ENCODE results near the gene RNF183. TPM values are rescaled to one million over a fixed set of nuclear protein-coding genes. Genes with fewer than 3 reads are reported as not detected.

RNF183 gene
- total and polyA plus RNA-seq, 9 of the 15 experiments (the other 6 are each of a cell fraction or from before 2014, with no cell fraction given) = 0.04 to 2.0 (median 0.16) TPM; not detected in 5

- WGBS (ENCODE audit: insufficient coverage, low coverage, missing lambda C conversion rate) = 10% methylated on average over 6 of the region's 6 CpGs
- Histone ChIP-seq H3K36me3 (ENCODE audit: control insufficient read depth, insufficient read depth, low read length) (no peaks in the 10 kb centered on the region), H2AFZ (ENCODE audit: low read depth, low read length) (no peak overlapping the region), H3K79me2 (ENCODE audit: control insufficient read depth, insufficient read depth, low read length) (no peaks in the 10 kb centered on the region), H3K4me2 (ENCODE audit: insufficient read depth, low read length) (no peak overlapping the region), H3K27ac (ENCODE audit: extremely low read depth, low read depth, low read length) (no peak overlapping the region), H3K9me1 (ENCODE audit: control insufficient read depth, insufficient read depth, low read length) (no peaks in the 10 kb centered on the region), H4K20me1 (replicated peaks; ENCODE audit: control insufficient read depth, insufficient read depth, low read length) (0 out of 2 replicates have a peak, but pooled peaks cover 3% of the 10 kb centered on the region), H3K27me3 (ENCODE audit: control insufficient read depth in 2 of 2, insufficient read depth in 2 of 2, low read length in 2 of 2) (peaks cover 0 to 14% of the 10 kb centered on the region in 2 experiments; a peak in 2 of 5 replicates), H3K4me3 (no peak overlapping the region), H3K9ac (ENCODE audit: insufficient read depth in 1 of 2, low read depth in 2 of 2, low read length in 2 of 2) (no peak overlapping the region), H3K9me3 (replicated peaks; ENCODE audit: control insufficient read depth, insufficient read depth, low read depth, low read length) (no peaks in the 10 kb centered on the region), H3K4me1 (replicated peaks in 1 of 2; ENCODE audit: control insufficient read depth in 2 of 2, insufficient read depth in 2 of 2, low read length in 2 of 2) (no peaks in the 10 kb centered on the region; a peak in 1 of 5 replicates)
- ChIA-PET CTCF (ENCODE audit: low intra/inter-chr PET ratio) (no interaction called here), POLR2A (interaction anchor here (1.0 kb wide), 1 partner anchor 17 kb away, joined by 3 read pairs; no protein-coding TSS in a partner anchor)
- intact Hi-C loops (cut with micrococcal nuclease) (no loop called here), in situ Hi-C loops (cut with MboI) (no loop called here)
- DNase-seq (ENCODE audit: extremely low read depth in 1 of 4, low spot score in 3 of 4) (no peak), ATAC-seq (no peak; the same call in 2 of the 3 replicates), FAIRE-seq (no peak)
- BruUV-seq (replicated peaks) = no TSS peak
- TF ChIP-seq AFF1 (IDR thresholded peaks at IDR 0.05; ENCODE audit: low read depth in 1 of 2, partially characterized antibody in 2 of 2) = no peak
- no peak for TF ChIP-seq ELF2 (CRISPR knock-in tag; IDR thresholded peaks at IDR 0.05)
- TF ChIP-seq ZNF699 (CRISPR knock-in tag; IDR thresholded peaks at IDR 0.05; ENCODE audit: insufficient replicate concordance) = no peak
- TF ChIP-seq, protein P1, sequence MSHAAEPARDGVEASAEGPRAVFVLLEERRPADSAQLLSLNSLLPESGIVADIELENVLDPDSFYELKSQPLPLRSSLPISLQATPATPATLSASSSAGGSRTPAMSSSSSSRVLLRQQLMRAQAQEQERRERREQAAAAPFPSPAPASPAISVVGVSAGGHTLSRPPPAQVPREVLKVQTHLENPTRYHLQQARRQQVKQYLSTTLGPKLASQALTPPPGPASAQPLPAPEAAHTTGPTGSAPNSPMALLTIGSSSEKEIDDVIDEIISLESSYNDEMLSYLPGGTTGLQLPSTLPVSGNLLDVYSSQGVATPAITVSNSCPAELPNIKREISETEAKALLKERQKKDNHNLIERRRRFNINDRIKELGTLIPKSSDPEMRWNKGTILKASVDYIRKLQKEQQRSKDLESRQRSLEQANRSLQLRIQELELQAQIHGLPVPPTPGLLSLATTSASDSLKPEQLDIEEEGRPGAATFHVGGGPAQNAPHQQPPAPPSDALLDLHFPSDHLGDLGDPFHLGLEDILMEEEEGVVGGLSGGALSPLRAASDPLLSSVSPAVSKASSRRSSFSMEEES (CRISPR knock-in tag; IDR thresholded peaks at IDR 0.05) = no peak
- no peak for TF ChIP-seq ATF1 (CRISPR knock-in tag; IDR thresholded peaks at IDR 0.05)
- TF ChIP-seq ATF1 (tag; IDR thresholded peaks at IDR 0.05) = no peak
- no peak for TF ChIP-seq TGIF2 (CRISPR knock-in tag; IDR thresholded peaks at IDR 0.05)
- TF ChIP-seq ZNF668 (CRISPR knock-in tag; IDR thresholded peaks at IDR 0.05) = no peak
- TF ChIP-seq CHD2 (IDR thresholded peaks at IDR 0.05; ENCODE audit: low read depth, low read length) = no peak
- TF ChIP-seq NFYB (IDR thresholded peaks at IDR 0.05; ENCODE audit: extremely low read depth, insufficient read length) = no peak
- no peak for TF ChIP-seq FOXK2 (conservative IDR thresholded peaks at IDR 0.05 in 1 of 2, IDR thresholded peaks at IDR 0.05 in 1 of 2; ENCODE audit: low read depth in 2 of 2)
- no peak for TF ChIP-seq SETDB1 (IDR thresholded peaks at IDR 0.05; ENCODE audit: low read length)
Observed at GRCh38 chr9:113322671-113323070, 19.5 kb upstream of the RNF183 start.
